Progenitor cell of endocrine pancreas (in vitro differentiated cells): ENCODE measurements around the gene MYLK. TPM values are rescaled to one million over a fixed set of nuclear protein-coding genes. Genes with fewer than 3 reads are reported as not detected.

Experiments used
- DNase-seq: peaks from one replicate; pipeline ENCODE4 v3.0.0; 2021; ENCODE audit warnings: low spot score; ENCODE audit not compliant: unreplicated experiment
- H3K27ac Mint-ChIP-seq: 2 replicates; pipeline ENCODE4 v1.8.0; 2021; ENCODE audit warnings: mild to moderate bottlenecking, moderate library complexity, mixed read lengths
- H3K27me3 Mint-ChIP-seq: 2 replicates; pipeline ENCODE4 v1.8.0; 2021; ENCODE audit warnings: mixed read lengths
- H3K36me3 Mint-ChIP-seq: 2 replicates; pipeline ENCODE4 v1.8.0; 2022; ENCODE audit warnings: mixed read lengths; ENCODE audit not compliant: insufficient read depth
- H3K4me1 Mint-ChIP-seq: 2 replicates; pipeline ENCODE4 v1.8.0; 2021; ENCODE audit warnings: low read depth, mixed read lengths
- H3K4me3 Mint-ChIP-seq: 2 replicates; pipeline ENCODE4 v1.8.0; 2021; ENCODE audit warnings: low read depth, mild to moderate bottlenecking, moderate library complexity, mixed read lengths
- H3K9me3 Mint-ChIP-seq: 2 replicates; pipeline ENCODE4 v1.8.0; 2021; ENCODE audit warnings: low read depth, mixed read lengths
- total RNA-seq: library from RNA; stranded (reverse); gene quantifications from 2 replicates; pipeline ENCODE4 v1.2.1, GENCODE V29; 2021
- TF ChIP-seq, protein P1 (sequence below): fragments of 200-600 bp; sonication (generic); IDR thresholded peaks from one replicate; pipeline ENCODE4 v1.5.0; 2021; ENCODE audit warnings: antibody characterized with exemption, mild to moderate bottlenecking; ENCODE audit not compliant: unreplicated experiment

The MYLK gene
- total RNA-seq, 1 donor from 2014 or later = 1.1 TPM

DNA sequence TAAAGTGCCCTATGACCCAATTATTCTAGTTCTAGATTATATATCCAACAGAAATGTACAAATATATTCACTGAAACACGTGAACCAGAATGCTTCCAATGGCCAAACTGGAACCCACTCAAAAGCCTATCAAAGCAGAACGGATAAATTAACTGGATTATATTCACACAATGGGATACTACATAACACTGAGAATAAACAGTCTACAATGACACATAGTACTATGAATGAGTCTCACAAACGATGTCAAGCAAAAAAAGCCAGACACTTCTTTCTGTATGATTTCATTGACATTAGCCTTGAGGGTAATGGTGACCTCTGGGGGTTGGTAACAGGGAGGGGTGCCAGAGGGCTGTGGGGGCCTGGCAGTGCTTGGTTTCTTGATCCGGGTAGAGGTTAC, 248.4 kb downstream of the MYLK start:
- DNase-seq = no peak
- TF ChIP-seq, protein P1, sequence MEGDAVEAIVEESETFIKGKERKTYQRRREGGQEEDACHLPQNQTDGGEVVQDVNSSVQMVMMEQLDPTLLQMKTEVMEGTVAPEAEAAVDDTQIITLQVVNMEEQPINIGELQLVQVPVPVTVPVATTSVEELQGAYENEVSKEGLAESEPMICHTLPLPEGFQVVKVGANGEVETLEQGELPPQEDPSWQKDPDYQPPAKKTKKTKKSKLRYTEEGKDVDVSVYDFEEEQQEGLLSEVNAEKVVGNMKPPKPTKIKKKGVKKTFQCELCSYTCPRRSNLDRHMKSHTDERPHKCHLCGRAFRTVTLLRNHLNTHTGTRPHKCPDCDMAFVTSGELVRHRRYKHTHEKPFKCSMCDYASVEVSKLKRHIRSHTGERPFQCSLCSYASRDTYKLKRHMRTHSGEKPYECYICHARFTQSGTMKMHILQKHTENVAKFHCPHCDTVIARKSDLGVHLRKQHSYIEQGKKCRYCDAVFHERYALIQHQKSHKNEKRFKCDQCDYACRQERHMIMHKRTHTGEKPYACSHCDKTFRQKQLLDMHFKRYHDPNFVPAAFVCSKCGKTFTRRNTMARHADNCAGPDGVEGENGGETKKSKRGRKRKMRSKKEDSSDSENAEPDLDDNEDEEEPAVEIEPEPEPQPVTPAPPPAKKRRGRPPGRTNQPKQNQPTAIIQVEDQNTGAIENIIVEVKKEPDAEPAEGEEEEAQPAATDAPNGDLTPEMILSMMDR = no peak
- no peak overlapping the region for H3K4me3 Mint-ChIP-seq
- H3K9me3 Mint-ChIP-seq = no peaks in the 10 kb centered on the region
- peak overlapping the region; percentile 59 for H3K27ac Mint-ChIP-seq
- peaks cover 43% of the 10 kb centered on the region for H3K4me1 Mint-ChIP-seq
- peaks cover 5% of the 10 kb centered on the region for H3K36me3 Mint-ChIP-seq
- H3K27me3 Mint-ChIP-seq = peaks cover 2% of the 10 kb centered on the region

DNA sequence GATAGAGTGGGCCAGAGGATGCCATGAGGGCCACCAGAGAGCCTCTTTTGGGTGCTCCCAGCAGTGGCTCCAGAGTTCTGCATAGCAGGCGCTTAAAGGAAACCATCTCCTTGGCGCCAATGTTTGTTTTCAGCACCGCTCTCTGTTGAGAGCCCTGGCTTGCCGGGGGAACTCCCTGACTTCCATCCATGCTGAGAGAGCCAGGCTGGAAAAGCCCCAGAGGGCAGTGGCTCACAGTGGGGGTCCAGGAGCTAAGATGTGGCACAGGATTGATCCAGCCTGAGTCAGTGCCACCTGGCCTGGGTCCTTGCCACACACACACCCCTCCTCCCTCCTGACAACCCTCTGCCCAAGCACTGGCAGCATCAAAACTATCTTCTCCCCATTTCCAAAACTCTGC, 248.9 kb downstream of the MYLK start:
- Mint-ChIP-seq H3K4me3 (no peak overlapping the region), H3K9me3 (no peaks in the 10 kb centered on the region), H3K27ac (peak overlapping the region; percentile 59), H3K27me3 (peaks cover 2% of the 10 kb centered on the region), H3K36me3 (peaks cover 5% of the 10 kb centered on the region), H3K4me1 (peaks cover 43% of the 10 kb centered on the region)
- TF ChIP-seq, protein P1 = no peak
- DNase-seq = no peak

DNA sequence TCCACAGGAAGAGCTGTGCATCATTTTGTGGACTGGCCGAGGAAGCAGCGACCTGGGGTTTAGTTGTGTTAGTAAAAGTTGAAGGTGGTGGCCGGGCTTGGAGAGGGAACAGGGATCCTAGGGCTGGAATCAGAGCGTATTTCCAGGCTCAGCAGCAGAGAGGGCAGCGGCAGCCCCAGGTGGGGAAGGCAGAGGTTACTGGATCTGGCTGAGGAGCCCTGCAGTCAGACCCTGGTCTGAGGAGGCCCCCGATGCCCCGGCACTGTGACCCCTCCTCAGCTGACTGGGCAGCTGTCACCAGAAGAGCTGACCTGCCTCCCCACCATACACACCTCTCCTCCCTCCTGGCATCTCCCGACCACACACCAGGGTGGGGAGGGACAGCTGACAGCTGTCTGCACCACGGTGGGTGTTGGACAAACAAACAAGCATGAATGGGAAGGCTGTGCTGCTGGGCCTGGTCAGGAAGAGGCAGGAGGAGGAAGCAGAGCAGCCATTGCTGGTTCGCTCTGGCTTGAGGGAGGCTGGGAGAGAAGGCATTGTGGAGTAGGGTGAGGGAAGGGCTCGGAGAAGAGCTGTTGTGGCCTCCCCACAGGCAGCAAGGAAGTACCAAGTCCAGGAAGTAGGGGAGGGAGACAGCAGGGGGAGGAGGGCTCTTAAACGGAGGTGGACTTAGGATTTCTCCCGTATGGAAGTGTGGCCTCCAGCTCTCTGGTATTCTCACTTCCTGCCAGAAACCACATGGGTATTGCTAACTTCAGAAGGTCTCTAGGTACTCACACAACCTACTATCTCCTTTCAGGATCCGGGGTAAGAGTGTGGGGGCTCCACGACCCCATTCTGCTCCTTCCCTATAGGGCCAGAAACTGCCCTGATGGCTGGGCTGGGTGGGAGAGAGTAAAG, 249.7 kb downstream of the MYLK start:
- H3K36me3 Mint-ChIP-seq = peaks cover 6% of the 10 kb centered on the region
- H3K27ac Mint-ChIP-seq = peak overlapping the region; percentile 72
- DNase-seq = no peak
- no peaks in the 10 kb centered on the region for H3K9me3 Mint-ChIP-seq
- H3K27me3 Mint-ChIP-seq = no peaks in the 10 kb centered on the region
- TF ChIP-seq, protein P1 = no peak
- H3K4me1 Mint-ChIP-seq = peaks cover 43% of the 10 kb centered on the region
- H3K4me3 Mint-ChIP-seq = no peak overlapping the region

DNA sequence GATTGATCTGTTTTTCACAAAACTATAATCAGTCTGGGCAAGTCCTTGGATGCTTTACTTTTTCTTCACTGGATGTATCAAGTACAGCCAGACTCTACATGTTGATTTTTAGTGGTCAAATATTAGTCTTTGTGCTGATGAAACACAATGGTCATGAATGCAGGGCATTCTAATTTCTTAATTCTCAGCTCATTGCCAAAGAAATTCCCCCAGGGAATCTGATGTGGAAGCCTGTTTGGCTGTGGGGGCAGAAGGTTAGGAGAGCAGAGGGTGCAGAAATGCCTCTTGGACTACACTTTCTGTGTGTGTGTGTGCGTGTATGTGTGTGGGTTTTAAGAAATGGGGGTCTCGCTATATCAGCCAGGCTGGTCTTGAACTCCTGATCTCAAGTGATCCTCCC, 250.6 kb downstream of the MYLK start:
- TF ChIP-seq, protein P1 = no peak
- H3K27me3 Mint-ChIP-seq = no peaks in the 10 kb centered on the region
- H3K27ac Mint-ChIP-seq = peak overlapping the region; percentile 4
- peaks cover 9% of the 10 kb centered on the region for H3K36me3 Mint-ChIP-seq
- no peaks in the 10 kb centered on the region for H3K9me3 Mint-ChIP-seq
- no peak for DNase-seq
- peaks cover 41% of the 10 kb centered on the region for H3K4me1 Mint-ChIP-seq
- H3K4me3 Mint-ChIP-seq = no peak overlapping the region

DNA sequence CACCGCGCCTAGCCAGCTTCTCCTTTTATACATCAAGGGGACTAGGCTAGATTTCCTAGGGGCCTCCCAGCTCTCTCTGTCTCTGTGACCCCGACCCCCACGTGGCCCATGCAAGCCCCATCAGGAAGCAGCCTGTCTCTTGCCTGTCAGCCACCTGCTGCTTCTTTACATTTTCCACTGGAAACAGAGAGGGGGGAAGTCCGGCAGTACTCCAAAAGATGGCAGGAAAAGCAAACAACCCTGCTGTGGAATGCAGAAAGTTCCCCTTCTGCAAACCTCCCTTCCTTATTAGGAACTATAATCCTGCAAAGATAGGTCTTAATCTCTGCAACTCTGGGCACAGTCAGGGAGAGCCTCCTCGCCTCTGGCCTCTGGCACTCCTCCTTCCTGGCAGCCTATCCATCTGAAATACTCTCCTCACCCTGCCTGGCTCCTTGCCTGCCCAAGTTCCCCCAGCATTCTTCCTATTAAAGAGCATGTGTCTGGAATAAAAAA, 251.9 kb downstream of the MYLK start:
- DNase-seq = no peak
- Mint-ChIP-seq H3K9me3 (no peaks in the 10 kb centered on the region), H3K27ac (peak overlapping the region; percentile 89), H3K27me3 (no peaks in the 10 kb centered on the region), H3K4me3 (no peak overlapping the region), H3K36me3 (peaks cover 9% of the 10 kb centered on the region), H3K4me1 (peaks cover 37% of the 10 kb centered on the region)
- TF ChIP-seq, protein P1 = no peak
